Endothelial cell (in vitro differentiated cells): ENCODE data around the gene GPR18. TPM values are rescaled to one million over a fixed set of nuclear protein-coding genes. Genes with fewer than 3 reads are reported as not detected.

Source experiments
- DNase-seq: peaks from one replicate; pipeline ENCODE4 v3.0.0; 2021; ENCODE audit warnings: low spot score
- H3K27ac Mint-ChIP-seq: one replicate; pipeline ENCODE4 v1.8.0; 2021; ENCODE audit warnings: mixed read lengths, inconsistent platforms; ENCODE audit not compliant: unreplicated experiment
- H3K27me3 Mint-ChIP-seq: one replicate; pipeline ENCODE4 v1.8.0; 2021; ENCODE audit warnings: mild to moderate bottlenecking, moderate library complexity, mixed read lengths, inconsistent platforms; ENCODE audit not compliant: unreplicated experiment
- H3K36me3 Mint-ChIP-seq: one replicate; pipeline ENCODE4 v1.8.0; 2021; ENCODE audit warnings: mild to moderate bottlenecking, low read depth, mixed read lengths, inconsistent platforms; ENCODE audit not compliant: unreplicated experiment
- H3K4me1 Mint-ChIP-seq: one replicate; pipeline ENCODE4 v1.8.0; 2021; ENCODE audit warnings: mild to moderate bottlenecking, mixed read lengths, inconsistent platforms; ENCODE audit not compliant: unreplicated experiment
- H3K4me3 Mint-ChIP-seq: one replicate; pipeline ENCODE4 v1.8.0; 2021; ENCODE audit warnings: mild to moderate bottlenecking, mixed read lengths, inconsistent platforms; ENCODE audit not compliant: unreplicated experiment
- H3K9me3 Mint-ChIP-seq: one replicate; pipeline ENCODE4 v1.8.0; 2021; ENCODE audit warnings: mixed read lengths, inconsistent platforms; ENCODE audit not compliant: unreplicated experiment
- total RNA-seq: library from RNA; stranded (reverse); fragmentation: NEBNext Ultra II Directional; extraction: Animal tissue kit (Norgen Biotek cat#: 25700); gene quantifications from one replicate; pipeline ENCODE4 v1.2.1, GENCODE V29; 2021; ENCODE audit not compliant: unreplicated experiment
- TF ChIP-seq, protein P1 (sequence below): fragments of 200-600 bp; sonication (generic); IDR thresholded peaks from one replicate; pipeline ENCODE4 v1.5.0; 2021; ENCODE audit warnings: antibody characterized with exemption; ENCODE audit not compliant: unreplicated experiment

GPR18 gene
- total RNA-seq, 1 donor from 2014 or later = not detected

DNA sequence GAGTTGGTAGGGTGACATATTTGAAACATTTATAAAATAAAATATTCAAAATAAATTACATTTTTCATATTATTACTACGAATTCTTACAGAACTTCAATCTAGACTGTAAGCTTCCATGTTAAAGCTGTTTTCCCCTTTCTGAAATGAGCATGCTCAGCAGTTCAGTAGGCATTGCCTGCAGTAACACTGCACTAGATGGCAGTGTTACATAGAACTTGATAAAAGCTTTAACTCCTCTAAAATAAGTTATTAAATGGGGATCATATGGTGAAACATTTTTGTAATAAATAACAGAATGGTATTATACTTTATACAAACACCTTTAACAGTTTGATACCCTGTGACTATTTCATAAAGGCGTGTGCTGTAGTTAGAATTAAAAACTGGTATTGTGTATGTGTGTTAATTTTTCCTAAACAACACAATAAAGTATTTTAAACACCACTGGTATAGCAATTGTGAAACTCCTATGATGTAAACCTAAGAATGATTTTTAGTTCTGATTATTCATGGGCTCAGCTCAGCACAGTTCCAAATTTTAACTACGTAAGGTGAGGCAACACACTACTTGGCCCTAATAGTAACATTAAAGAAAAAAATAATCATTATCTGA lies 11.6 kb upstream of the GPR18 start:
- no peaks in the 10 kb centered on the region for H3K9me3 Mint-ChIP-seq
- H3K27me3 Mint-ChIP-seq = no peaks in the 10 kb centered on the region
- H3K27ac Mint-ChIP-seq = no peak overlapping the region
- no peak overlapping the region for H3K4me3 Mint-ChIP-seq
- H3K4me1 Mint-ChIP-seq = peaks cover 15% of the 10 kb centered on the region
- peaks cover 4% of the 10 kb centered on the region for H3K36me3 Mint-ChIP-seq
- DNase-seq = no peak
- TF ChIP-seq, protein P1, sequence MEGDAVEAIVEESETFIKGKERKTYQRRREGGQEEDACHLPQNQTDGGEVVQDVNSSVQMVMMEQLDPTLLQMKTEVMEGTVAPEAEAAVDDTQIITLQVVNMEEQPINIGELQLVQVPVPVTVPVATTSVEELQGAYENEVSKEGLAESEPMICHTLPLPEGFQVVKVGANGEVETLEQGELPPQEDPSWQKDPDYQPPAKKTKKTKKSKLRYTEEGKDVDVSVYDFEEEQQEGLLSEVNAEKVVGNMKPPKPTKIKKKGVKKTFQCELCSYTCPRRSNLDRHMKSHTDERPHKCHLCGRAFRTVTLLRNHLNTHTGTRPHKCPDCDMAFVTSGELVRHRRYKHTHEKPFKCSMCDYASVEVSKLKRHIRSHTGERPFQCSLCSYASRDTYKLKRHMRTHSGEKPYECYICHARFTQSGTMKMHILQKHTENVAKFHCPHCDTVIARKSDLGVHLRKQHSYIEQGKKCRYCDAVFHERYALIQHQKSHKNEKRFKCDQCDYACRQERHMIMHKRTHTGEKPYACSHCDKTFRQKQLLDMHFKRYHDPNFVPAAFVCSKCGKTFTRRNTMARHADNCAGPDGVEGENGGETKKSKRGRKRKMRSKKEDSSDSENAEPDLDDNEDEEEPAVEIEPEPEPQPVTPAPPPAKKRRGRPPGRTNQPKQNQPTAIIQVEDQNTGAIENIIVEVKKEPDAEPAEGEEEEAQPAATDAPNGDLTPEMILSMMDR = no peak

- no peak for DNase-seq
- H3K4me3 Mint-ChIP-seq = no peak overlapping the region
- peaks cover 4% of the 10 kb centered on the region for H3K36me3 Mint-ChIP-seq
- TF ChIP-seq, protein P1 = no peak
- no peak overlapping the region for H3K27ac Mint-ChIP-seq
- peaks cover 23% of the 10 kb centered on the region for H3K4me1 Mint-ChIP-seq
- no peaks in the 10 kb centered on the region for H3K27me3 Mint-ChIP-seq
- no peaks in the 10 kb centered on the region for H3K9me3 Mint-ChIP-seq
Measured at GRCh38 chr13:99268822-99269221, 10.6 kb upstream of the GPR18 start.

DNA sequence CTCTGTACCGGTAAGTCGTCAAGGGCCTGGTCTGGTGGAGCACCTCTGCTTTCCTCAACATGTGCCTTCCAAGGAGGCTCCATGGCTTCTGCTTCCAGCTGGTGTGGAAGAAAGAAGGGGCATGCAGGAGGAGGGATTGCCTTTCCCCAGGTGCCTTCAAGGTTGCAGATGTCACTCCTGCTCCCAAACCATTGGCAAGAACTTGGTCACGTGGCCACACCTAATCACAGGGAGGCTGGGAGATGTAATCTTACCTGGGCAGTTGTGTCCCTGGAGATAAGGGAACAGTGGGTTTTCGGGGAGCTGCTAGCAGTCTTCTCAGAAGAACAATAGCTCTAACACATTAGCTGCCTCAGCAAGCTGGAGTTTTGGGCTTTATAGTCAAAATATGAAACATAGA lies 9.7 kb upstream of the GPR18 start:
- Mint-ChIP-seq H3K27me3 (no peaks in the 10 kb centered on the region), H3K4me1 (peaks cover 27% of the 10 kb centered on the region), H3K9me3 (no peaks in the 10 kb centered on the region), H3K36me3 (peaks cover 4% of the 10 kb centered on the region), H3K27ac (no peak overlapping the region), H3K4me3 (no peak overlapping the region)
- no peak for DNase-seq
- TF ChIP-seq, protein P1 = no peak

DNA sequence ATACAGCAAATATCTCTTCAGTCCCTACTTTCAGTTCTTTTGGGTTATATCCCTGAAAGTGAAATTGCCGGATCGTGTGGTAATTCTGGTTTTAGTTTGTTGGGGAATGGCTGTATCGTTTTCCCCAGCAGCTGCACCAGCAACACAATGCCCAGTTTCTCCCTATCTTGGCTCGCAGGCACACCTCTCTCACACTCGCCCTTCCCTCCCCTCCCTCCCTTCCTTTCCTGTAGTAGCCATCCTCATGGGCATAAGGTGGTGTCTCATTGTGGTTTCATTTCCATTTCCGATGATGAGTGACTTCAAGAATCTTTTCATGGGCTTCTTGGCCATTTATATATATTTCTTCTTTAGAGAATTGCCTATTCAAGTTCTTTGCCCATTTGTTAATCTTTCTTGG lies 8.6 kb upstream of the GPR18 start:
- H3K27me3 Mint-ChIP-seq = no peaks in the 10 kb centered on the region
- H3K27ac Mint-ChIP-seq = no peak overlapping the region
- H3K4me3 Mint-ChIP-seq = no peak overlapping the region
- peaks cover 27% of the 10 kb centered on the region for H3K4me1 Mint-ChIP-seq
- no peak for DNase-seq
- TF ChIP-seq, protein P1 = no peak
- no peaks in the 10 kb centered on the region for H3K36me3 Mint-ChIP-seq
- no peaks in the 10 kb centered on the region for H3K9me3 Mint-ChIP-seq

DNA sequence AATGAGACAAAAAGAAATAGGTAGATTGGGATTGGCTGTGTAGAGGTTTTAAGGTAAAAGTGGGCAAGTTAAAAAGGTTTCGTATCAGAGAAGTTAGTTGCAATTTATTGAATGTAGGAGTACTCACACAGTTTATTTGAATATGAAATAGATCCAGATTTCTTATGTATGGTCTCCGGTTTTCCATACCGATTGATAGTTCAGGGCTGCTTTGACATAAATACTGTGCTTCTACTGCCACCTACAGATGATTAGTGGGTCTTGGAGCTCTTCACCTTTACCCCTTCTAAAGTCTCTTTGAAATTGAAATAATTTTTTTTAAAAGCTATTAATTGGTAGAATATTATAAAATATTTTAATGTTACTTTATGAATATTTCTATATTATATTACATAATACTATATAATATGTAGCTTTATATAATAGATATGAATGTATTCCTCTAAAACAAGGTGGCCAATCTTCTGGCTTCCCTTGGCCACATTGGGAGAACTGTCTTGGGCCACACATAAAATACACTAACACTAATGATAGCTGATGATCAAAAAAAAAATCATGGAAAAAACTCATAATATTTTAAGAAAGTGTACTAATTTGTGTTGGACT lies 7.7 kb upstream of the GPR18 start:
- Mint-ChIP-seq H3K36me3 (no peaks in the 10 kb centered on the region), H3K4me3 (no peak overlapping the region), H3K27ac (no peak overlapping the region), H3K9me3 (no peaks in the 10 kb centered on the region), H3K27me3 (peaks cover 2% of the 10 kb centered on the region), H3K4me1 (peaks cover 27% of the 10 kb centered on the region)
- DNase-seq = no peak
- TF ChIP-seq, protein P1 = no peak
